Urinary bladder (tissue), 4 donors: Measurements from ENCODE around the gene SLC5A2. TPM values are rescaled to one million over a fixed set of nuclear protein-coding genes. Genes with fewer than 3 reads are reported as not detected.
"Not testable (repeated sequence)": the region's sequence is repeated elsewhere in the genome, so short reads cannot be mapped to it uniquely, and the experiment has no call there.

Experiments used
- DNase-seq: peaks from one replicate; pipeline ENCODE4 v3.0.0-alpha.2; 2015; ENCODE audit errors: extremely low spot score
- H3K27ac ChIP-seq: one replicate; pipeline ENCODE4 v1.5.1; 2013; ENCODE audit warnings: low read depth, mild to moderate bottlenecking, moderate library complexity
- H3K36me3 ChIP-seq: one replicate; pipeline ENCODE4 v1.6.1; 2013; ENCODE audit warnings: mild to moderate bottlenecking, moderate library complexity; ENCODE audit not compliant: insufficient read depth
- H3K4me1 ChIP-seq: one replicate; pipeline ENCODE4 v1.6.1; 2013; ENCODE audit warnings: mild to moderate bottlenecking, moderate library complexity; ENCODE audit not compliant: insufficient read depth
- H3K4me3 ChIP-seq: one replicate; pipeline ENCODE4 v1.5.1; 2013; ENCODE audit warnings: low read depth, low read length
- WGBS: extraction: QIAGEN DNeasy Blood & Tissue Kit; methylation state at CpG from one replicate; pipeline ENCODE4 v1.1.7; 2013; 5-methylcytosine and 5-hydroxymethylcytosine counted together
- polyA plus RNA-seq: library from polyadenylated mRNA; stranded (reverse); fragments of 200-250 nt; gene quantifications from one replicate; pipeline ENCODE4 v1.2.3, GENCODE V29; 2013
- total RNA-seq: library from RNA; depleted of rRNA; stranded (reverse); fragments of >200 nt; gene quantifications from one replicate; pipeline ENCODE4 v1.2.3, GENCODE V29; 2014
- donor health status: healthy with polysubstance abuse.
- donor health status: healthy.

The SLC5A2 gene
- total RNA-seq = 0.42 TPM
- polyA plus RNA-seq = 2.8 TPM

DNA sequence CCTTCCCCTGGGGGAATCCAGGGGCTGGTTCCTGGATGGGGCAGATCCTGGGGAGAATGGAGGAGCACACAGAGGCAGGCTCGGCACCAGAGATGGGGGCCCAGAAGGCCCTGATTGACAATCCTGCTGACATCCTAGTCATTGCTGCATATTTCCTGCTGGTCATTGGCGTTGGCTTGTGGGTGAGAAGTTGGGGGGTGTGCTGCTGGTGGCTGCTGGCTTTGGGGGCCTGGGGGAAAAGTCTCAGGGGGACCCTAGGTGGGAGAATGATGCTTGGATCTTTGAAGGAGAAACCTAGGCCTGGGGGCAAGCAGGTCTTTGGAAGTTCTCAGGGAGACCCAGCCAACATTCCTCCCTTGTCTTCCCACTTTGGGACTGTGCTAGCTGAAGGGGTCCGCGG, at the start of gene SLC5A2:
TSS of gene SLC5A2 (plus strand) at position 43 of the 400 bp plus-strand sequence. CDS start at position 57, 14 bp downstream.
- no peak for DNase-seq
- WGBS = 82% methylated on average over 4 of the region's 4 CpGs
- H3K27ac ChIP-seq = no peak within 1 kb of the TSS
- H3K36me3 ChIP-seq = no peaks in the 10 kb centered on the region
- no peaks in the 10 kb centered on the region for H3K4me1 ChIP-seq
- no peak within 1 kb of the TSS for H3K4me3 ChIP-seq

DNA sequence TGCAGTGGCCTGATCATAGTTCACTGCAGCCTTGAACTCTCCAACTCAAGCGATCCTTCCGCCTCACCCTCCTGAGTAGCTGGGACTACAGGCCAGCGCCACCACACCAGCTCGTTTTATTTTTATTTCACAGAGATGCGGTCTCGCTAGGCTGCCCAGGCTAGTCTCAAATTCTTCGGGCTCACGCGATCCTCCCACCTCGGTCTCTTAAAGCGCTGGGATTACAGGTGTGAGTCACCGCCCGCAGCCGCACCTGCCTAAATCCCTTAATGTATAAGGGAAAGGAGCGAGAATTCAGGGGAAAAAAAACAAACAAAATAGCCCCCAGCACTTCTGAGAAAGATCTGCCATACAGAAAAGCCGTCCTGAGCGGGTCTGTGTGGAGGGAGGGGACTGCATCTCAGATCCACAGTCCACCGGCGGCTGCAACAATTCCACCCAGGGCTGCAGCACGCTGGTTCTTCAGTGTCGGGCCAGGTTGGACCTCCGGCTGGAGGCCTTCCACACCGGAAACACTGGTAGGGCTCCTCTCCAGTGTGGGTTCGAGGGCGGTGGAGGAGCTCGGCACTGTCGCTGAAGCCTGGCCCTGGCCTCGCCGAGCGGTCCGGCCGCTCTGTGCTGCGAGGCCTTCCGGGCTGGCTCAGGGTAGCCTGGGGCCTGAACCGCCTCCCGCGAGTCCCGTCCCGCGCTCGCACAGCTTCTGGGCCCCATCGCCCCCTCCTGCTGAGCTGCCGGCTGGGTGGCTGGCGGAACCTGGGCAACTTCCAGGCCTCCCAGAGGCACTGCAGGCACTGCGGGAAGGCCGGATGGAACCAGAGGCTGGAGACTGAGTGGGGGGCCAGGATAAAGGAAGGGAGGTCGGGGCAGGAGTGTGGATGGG, 47.3 kb upstream of the SLC5A2 start:
- 91% methylated on average over 47 of the region's 47 CpGs for WGBS
- no peak for DNase-seq
- Histone ChIP-seq H3K4me1 (no peaks in the 10 kb centered on the region), H3K4me3 (no peak overlapping the region), H3K27ac (no peak overlapping the region), H3K36me3 (no peaks in the 10 kb centered on the region)

DNA sequence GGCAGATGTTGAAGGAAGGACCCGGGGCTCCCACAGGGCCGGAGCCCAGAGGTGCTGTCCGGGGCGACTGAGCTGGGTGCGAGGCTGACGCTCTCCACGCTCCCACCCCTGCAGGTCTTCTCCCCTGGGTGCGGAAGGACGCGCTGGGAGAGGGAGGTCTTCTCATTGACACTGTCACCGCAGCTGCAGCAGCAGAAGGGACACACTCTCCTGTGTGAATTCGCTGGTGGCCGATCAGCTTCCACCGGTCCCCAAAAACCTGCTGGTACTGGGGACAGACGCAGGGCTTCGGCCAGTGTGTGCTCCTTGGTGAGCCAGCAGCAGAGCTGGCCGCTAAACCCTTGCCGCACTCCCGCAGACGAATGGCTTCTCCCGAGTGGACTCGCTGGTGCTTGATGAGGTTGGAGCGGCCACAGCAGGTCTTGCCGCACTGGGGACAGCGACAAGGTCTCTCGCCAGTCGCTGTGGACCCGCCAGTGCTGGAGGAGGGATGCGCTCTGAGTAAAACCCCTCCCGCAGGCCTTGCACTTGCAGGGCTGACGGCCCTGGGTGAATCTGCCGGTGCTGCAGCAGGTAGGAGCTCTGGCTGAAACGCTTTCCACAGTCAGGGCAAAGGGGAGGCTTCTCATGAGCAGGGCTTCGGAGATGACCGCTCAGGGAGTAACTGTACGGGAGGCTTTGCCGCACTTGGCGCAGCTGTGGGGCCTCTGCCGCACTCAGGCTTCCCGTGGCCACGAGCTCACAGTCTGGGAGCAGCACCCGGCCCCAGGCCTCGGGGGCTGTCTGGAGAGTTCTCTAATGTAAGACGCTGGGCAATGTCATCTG, 46.5 kb upstream of the SLC5A2 start:
- DNase-seq = no peak

DNA sequence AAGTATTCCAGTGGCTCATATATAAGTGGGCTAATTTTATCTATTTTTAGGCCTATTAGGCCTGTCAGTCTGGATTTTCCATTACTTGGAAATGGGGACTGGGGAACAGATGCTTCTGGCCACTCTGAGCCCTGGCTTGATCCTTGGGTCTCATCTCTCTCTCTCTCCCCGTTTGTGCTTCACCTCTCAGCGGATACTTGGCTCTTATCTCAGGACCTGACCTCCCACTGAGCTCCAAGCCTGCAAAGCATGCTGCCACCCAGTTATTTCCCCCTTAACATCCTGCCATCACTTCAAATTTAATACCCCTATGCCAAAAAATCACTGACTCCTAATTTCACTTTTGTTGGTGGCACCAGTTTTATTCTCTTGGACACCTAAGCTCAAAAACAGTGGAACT, 44.5 kb upstream of the SLC5A2 start:
- Histone ChIP-seq H3K4me1 (peaks cover 3% of the 10 kb centered on the region), H3K36me3 (no peaks in the 10 kb centered on the region), H3K27ac (no peak overlapping the region), H3K4me3 (no peak overlapping the region)
- 46% methylated on average over 2 of the region's 2 CpGs for WGBS
- DNase-seq = no peak

More for the DNA sequence above, 46.5 kb upstream of the SLC5A2 start:
- H3K36me3 ChIP-seq = no peaks in the 10 kb centered on the region
- H3K4me3 ChIP-seq = no peak overlapping the region
- no peak overlapping the region for H3K27ac ChIP-seq
- H3K4me1 ChIP-seq = no peaks in the 10 kb centered on the region
- WGBS = 91% methylated on average over 44 of the region's 44 CpGs

DNA sequence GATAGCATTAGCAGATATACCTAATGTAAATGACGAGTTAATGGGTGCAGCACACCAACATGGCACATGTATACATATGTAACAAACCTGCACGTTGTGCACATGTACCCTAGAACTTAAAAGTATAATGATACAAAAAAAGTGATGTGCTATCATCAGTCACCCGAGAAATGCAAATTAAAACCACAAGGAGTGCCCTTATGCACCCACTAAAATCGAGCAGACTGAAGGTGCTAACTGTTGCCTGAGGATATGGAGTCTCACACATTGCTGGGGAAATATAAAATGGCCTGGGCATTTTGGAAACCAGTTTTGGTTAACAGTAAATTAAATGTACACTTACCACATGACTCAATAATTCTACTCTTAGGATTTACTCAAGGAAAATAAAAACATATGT, 43.9 kb upstream of the SLC5A2 start:
- not testable (repeated sequence) for H3K4me3 ChIP-seq, H3K4me1 ChIP-seq, DNase-seq, H3K27ac ChIP-seq, H3K36me3 ChIP-seq
- 52% methylated on average over 3 of the region's 4 CpGs for WGBS

DNA sequence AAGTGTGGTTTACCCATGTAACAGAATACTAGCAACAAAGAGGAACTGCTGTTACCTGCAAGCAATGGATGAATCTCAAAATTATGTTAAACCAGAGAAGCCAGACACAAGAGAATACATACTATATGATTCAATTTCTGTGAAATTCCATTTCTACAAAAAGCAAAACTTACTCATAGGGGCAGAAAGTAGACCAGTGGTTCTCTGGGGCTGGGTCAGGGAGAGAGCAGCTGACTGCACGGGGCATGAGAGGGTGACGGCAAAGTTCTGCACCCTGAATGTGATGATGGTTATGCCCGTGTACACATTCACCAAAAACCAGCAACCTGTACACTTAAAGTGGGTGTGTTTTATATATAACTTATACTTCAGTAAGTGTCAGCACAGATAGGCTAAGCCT, 43.4 kb upstream of the SLC5A2 start:
- Histone ChIP-seq H3K4me1 (peaks cover 3% of the 10 kb centered on the region), H3K27ac (no peak overlapping the region), H3K36me3 (no peaks in the 10 kb centered on the region), H3K4me3 (no peak overlapping the region)
- DNase-seq = no peak
- WGBS = 81% methylated on average over 3 of the region's 3 CpGs

DNA sequence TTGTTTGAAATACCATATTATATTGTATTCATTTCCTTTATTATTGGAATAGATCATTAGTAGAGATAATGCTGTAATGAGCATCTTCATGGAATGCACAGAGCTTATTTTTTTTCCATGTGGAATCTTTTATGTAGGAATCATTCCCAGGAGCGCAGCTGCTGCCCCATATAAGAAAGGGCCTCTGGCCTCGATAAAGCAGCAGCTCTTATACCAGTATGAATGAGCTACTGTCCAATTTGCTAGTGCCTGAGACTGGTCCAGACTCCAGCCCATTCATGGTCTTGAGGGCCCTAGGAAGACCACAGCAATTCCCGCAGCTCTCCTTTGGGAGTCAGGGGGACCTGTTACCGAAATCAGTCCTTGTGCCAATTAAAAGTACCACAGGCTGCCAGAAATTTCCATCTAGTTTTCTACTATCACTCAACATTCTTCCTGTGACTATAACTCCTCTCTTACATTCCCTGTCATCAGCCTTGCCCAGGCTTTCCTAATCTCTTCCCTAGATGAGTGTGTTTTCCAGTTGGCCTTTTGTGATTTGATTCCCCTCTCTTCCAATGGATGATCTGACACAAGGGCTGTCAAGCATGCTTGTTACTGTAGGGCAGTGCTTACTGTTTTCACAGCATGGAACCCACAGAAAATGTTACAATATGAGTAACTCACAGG, 42.3 kb upstream of the SLC5A2 start:
- Histone ChIP-seq H3K4me1 (peaks cover 3% of the 10 kb centered on the region), H3K4me3 (no peak overlapping the region), H3K27ac (no peak overlapping the region), H3K36me3 (no peaks in the 10 kb centered on the region)
- WGBS = 61% methylated on average over 4 of the region's 4 CpGs
- no peak for DNase-seq

DNA sequence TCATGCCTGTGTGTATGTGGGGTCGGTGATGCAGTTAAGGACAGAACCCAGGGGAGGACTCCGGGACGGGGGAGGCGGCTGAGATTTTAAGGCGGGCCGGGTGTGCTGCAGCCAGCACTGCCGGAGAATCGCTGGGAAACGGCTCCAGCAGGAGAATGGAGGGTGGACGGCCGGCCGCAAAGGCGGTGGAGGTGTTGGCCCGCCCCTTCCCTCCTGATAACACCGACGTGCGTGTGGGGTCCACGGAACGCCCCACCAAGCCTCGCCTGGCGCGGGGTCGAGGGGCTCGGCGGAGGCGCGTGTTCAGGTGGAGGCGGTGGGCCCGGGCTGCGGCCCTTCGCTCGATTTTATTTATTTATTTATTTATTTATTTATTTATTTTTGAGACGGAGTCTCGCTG, 41.0 kb upstream of the SLC5A2 start:
- DNase-seq = no peak
- no peak overlapping the region for H3K27ac ChIP-seq
- no peak overlapping the region for H3K4me3 ChIP-seq
- WGBS = 54% methylated on average over 34 of the region's 34 CpGs
- H3K4me1 ChIP-seq = peaks cover 3% of the 10 kb centered on the region
- no peaks in the 10 kb centered on the region for H3K36me3 ChIP-seq

DNA sequence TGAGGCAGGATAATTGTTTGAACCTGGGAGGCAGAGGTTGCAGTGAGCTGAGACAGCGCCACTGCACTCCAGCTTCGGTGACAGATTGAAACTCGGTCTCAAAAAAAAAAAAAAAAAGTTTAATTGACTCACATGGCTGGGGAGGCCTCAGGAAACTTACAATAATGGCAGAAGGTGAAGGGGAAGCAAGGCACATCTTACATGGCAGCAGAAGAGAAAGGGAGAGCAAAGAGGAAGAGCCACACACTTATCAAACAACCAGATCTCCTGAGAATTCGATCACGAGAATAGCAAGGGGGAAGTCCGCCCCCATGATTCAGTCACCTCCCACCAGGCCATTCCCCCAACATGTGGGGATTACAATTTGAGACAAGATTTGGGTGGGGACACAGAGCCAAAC, 37.0 kb upstream of the SLC5A2 start:
- 75% methylated on average over 6 of the region's 6 CpGs for WGBS
- not testable (repeated sequence) for H3K4me3 ChIP-seq, H3K36me3 ChIP-seq, H3K4me1 ChIP-seq, H3K27ac ChIP-seq, DNase-seq

DNA sequence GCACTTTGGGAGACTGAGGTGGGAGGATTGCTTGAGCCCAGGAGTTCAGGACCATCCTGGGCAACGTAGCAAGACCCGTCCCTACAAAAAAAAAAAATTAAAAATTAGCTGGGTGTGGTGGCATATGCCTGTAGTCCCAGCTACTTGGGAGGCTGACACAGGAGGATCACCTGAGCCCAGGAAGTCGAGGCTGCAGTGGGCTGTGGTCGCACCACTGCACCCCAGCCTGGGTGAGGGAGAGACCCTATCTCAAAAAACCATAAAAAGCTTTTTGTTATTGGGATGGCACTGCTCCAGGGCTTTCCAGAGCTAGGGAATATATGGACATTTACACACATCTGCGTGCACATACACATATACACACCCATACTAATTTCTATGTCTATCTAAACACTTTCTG, 31.7 kb upstream of the SLC5A2 start:
- Histone ChIP-seq H3K36me3 (no peaks in the 10 kb centered on the region), H3K4me1 (peaks cover 2% of the 10 kb centered on the region), H3K27ac (no peak overlapping the region), H3K4me3 (no peak overlapping the region)
- WGBS = 74% methylated on average over 5 of the region's 5 CpGs
- no peak for DNase-seq

DNA sequence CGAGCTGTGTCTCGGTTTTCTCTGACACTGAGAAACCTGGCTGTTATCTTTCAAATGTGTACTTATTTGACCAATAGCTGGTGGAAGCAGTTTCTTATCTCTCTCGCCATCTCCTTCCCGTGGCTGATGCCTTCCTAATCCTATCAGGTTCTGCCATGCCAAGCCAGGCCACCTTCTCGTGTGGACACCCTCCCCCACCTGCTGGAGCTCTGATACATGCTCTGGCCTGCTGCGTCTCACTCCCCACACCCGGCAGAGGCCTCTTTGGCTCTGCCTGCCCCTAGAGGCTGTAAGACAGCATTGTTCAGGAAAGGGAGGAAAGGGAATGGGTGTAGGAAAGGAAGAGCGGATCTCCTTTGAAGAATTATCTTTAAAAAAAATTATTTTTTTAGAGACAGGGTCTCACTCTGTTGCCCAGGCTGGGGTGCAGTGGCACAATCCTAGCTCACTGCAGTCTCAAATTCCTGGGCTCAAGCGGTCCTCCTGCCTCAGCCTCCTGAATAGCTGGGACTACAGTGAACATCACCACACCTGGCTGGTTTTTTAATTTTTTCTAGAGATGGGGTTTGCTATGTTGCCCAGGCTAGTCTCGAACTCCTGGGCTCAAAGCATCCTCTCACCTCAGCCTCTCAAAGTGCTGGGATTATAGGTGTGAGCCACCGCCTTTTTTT, 31.1 kb upstream of the SLC5A2 start:
- DNase-seq = no peak
- Histone ChIP-seq H3K4me1 (peaks cover 2% of the 10 kb centered on the region), H3K4me3 (no peak overlapping the region), H3K36me3 (no peaks in the 10 kb centered on the region), H3K27ac (no peak overlapping the region)
- 42% methylated on average over 11 of the region's 11 CpGs for WGBS

DNA sequence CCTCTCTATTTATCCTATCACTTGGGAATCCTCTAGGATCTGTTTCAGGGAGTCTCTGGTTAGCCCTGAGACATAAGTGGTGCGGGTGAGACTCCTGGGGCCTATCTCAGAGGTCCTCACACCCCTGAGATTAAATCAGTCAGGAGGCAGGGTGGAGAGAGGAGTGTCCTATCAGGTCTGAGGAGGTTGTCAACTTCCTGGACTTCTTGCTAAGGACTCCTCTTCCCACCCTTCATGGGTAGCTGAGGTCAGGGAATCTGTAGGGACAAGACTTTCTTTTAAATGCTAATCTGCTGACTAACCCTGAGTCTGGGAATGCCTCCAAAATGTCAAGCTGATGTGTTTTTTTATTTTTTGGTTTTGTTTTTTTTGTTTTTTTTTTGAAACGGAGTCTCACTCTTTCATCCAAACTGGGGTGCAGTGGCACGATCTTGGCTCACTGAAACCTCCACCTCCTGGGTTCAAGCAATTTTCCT, 30.3 kb upstream of the SLC5A2 start:
- no peak for DNase-seq
- Histone ChIP-seq H3K4me1 (peaks cover 5% of the 10 kb centered on the region), H3K36me3 (no peaks in the 10 kb centered on the region), H3K27ac (peak overlapping the region; percentile 41), H3K4me3 (no peak overlapping the region)
- 47% methylated on average over 3 of the region's 3 CpGs for WGBS
